NCI-H526 treated with DMSO at 0.1 percent for 48 hours (cell line): ENCODE measurements around the gene CRB2.

Experiments
- DNase-seq: peaks from one replicate; lab custom pipeline; 2025; lab: John Stamatoyannopoulos, UW

Gene CRB2

DNA sequence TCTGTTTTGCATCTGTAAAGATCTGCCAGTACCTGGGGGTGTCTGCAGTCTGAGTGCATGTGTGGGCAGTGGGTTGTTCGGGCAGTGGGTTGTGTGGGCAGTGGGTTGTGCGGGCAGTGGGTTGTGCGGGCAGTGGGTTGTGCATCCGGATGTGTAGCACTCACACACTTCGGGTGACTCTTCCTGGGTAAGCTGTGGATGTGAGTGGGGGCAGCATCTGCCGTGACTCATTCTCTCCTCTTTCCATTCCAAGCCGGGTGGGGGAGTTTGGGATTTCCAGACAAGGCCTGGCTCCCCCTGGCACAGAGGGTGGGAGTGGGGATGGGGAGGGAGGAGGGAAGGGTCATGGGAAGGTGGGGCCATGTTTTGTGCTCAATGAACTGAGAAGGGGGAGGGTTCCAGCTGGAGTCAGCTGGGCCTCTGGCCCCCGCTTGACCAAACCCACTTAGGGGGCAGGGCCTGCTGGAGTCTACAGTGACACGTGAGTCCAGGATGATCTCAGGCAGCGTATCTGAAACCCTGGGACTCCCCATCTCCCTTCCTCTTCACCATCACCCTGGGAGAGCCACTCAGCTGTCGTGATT, 8.3 kb downstream of the CRB2 start:
- no peak for DNase-seq

DNA sequence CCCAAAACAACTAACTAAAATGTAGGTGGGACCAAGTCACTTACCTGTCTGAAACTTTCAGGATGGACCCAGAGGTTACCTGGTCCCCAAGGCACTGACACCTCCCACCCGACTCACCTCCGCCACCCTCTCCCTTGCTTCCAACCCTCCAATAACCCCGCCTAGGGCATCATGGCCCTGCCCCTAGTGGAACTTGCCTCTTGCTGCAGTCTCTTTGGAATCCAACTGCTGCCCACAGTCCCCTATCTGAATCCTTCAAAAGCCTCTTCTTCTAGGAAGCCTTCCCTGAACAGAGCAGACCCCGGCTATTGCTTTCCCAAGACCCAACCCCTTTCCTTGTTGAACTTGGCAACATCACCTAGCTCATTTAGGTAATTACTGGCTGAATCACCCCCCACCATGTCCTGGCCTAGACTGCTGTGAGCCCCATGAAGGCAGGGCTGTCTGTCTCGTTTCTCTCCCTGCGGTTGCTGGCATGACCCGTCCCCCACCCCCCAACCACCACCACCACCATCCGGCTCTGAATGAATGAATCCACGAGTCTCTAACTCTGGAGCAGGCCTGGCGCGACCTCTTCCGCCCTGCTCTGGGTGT, 9.4 kb downstream of the CRB2 start:
- DNase-seq: no peak

DNA sequence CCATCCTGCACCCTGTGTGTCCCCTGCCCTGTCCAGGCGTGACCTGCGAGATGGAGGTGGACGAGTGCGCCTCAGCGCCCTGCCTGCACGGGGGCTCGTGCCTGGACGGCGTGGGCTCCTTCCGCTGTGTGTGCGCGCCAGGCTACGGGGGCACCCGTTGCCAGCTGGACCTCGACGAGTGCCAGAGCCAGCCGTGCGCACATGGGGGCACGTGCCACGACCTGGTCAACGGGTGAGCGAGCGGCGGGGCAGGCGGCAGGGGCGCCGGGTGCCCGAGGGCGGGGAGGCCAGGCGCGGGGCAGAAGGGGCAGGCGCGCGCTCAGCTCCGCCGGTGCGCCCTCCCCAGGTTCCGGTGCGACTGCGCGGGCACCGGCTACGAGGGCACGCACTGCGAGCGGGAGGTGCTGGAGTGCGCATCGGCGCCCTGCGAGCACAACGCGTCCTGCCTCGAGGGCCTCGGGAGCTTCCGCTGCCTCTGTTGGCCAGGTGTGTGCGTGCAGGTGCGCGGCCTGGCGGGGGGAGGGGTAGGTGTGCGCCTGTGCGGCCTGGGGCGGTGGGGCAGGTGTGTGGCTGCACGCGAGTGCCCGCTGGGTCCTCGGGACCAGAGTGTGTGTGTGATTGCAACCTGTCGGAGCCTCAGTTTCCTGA, 10.0 kb downstream of the CRB2 start:
- DNase-seq: no peak

DNA sequence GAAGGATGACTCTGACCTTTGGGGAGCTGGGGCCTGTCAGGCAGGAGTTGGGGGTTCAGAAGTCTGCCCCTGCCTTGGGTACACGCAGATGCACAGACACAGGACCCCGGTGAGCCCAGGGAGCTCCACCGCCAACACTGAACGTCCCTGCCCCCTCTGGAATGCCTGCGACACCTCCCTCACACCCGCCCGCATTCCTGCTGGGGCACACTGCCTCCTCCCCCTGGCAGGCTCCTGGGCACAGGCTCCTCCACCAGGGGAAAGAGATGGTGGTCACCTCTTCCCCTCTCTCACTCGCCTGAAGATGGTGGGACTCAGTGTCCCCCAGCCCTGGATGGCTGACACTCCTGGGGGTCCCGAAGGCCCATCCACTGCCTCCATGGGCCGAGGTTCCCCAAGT, 12.0 kb downstream of the CRB2 start:
- DNase-seq: no peak

DNA sequence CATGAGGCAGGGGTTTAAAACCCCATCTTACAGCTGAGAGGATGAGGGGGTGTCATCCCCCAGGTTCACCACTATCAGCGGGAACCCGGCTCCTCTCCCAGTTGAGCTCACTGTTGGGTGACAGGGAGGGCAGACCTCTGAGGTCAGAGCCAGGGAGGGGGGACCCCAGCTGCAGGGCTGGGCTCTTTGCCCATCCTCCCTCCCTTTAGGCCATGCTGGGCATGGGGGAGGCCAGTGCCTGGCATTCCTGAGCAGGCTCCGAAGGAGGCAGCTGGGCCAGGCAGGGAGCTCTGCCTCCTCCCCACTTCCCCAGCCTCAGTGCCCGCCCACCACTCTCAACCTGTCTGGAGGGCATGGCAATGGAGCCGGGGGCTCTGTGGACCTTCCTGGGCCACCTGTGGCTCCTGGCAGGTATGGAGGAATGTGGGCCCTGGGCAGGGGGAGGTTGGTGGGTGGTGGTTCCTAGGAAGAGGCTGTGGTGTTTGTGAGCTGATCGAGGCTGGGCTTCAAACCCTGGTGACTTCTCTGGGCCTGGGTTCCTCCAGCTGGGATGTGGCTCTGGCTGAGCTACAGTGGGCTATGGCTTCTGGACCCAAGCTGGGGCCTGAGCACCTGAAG, 12.6 kb downstream of the CRB2 start:
- DNase-seq: no peak

DNA sequence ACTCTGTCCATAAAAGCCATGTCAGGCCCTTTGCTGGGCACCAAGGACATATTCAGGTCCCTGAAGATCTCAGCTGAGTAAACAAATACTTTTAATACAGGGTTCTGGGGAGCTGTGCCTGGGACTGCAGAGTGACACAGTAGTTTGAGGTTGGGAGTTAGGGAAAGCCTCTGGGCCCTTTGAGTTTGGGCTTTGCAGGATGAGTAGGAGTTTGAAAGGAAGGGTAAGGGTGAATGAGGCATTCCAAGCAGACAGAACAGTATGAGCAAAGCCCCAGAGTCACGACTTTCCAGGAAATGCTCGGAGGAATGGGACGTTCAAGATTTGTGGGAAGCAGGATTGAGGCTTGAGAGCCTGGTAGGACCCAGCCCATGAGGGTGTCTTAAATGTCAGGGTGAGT, 13.3 kb downstream of the CRB2 start:
- no peak for DNase-seq

DNA sequence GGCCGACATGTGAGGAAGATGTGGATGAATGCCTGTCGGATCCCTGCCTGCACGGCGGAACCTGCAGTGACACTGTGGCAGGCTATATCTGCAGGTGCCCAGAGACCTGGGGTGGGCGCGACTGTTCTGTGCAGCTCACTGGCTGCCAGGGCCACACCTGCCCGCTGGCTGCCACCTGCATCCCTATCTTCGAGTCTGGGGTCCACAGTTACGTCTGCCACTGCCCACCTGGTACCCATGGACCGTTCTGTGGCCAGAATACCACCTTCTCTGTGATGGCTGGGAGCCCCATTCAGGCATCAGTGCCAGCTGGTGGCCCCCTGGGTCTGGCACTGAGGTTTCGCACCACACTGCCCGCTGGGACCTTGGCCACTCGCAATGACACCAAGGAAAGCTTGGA, 14.1 kb downstream of the CRB2 start:
- DNase-seq: no peak

DNA sequence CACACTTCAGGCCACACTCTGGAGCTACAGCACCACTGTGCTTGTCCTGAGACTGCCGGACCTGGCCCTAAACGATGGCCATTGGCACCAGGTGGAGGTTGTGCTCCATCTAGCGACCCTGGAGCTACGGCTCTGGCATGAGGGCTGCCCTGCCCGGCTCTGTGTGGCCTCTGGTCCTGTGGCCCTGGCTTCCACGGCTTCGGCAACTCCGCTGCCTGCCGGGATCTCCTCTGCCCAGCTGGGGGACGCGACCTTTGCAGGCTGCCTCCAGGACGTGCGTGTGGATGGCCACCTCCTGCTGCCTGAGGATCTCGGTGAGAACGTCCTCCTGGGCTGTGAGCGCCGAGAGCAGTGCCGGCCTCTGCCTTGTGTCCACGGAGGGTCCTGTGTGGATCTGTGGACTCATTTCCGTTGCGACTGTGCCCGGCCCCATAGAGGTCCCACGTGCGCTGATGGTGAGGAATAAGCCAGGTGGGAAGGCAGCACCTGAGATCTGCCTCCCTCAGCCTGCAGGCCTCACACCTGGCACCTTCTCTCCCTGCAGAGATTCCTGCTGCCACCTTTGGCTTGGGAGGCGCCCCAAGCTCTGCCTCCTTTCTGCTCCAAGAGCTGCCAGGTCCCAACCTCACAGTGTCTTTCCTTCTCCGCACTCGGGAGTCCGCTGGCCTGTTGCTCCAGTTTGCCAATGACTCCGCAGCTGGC, 14.7 kb downstream of the CRB2 start:
- no peak for DNase-seq

DNA sequence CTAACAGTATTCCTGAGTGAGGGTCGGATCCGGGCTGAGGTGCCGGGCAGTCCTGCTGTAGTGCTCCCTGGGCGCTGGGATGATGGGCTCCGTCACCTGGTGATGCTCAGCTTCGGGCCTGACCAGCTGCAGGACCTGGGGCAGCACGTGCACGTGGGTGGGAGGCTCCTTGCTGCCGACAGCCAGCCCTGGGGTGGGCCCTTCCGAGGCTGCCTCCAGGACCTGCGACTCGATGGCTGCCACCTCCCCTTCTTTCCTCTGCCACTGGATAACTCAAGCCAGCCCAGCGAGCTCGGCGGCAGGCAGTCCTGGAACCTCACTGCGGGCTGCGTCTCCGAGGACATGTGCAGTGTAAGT, 15.2 kb downstream of the CRB2 start:
- DNase-seq: no peak

DNA sequence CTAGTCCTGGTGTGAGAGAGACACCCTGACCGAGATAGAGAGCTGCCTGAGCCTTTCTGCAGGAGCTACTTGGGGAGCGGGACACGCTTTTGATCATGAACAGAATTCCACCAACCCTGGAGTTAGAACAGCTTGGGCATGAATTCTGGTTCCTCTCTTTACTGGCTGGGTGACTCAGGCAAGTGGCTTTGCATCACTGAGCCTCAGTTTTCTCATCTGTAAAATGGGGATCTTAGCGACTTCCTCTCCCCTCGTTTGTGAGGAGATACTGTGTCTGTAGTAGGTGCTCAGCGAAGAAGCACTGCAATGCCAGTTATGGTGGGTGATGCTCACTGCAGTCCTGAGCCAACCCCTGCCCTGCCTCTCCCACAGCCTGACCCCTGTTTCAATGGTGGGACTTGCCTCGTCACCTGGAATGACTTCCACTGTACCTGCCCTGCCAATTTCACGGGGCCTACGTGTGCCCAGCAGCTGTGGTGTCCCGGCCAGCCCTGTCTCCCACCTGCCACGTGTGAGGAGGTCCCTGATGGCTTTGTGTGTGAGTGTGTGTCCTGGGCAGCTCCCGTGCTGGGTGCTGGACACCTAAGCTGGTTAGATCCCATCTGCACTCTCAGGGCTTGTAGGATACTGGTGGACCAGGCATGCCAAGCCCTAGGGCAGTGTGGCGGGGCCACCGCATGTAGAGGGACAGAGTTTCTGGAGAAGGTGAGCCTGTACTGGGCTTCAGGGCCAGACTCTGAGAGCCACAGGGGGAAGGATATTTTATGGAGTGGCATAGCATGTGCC, 16.0 kb downstream of the CRB2 start:
- DNase-seq: no peak

DNA sequence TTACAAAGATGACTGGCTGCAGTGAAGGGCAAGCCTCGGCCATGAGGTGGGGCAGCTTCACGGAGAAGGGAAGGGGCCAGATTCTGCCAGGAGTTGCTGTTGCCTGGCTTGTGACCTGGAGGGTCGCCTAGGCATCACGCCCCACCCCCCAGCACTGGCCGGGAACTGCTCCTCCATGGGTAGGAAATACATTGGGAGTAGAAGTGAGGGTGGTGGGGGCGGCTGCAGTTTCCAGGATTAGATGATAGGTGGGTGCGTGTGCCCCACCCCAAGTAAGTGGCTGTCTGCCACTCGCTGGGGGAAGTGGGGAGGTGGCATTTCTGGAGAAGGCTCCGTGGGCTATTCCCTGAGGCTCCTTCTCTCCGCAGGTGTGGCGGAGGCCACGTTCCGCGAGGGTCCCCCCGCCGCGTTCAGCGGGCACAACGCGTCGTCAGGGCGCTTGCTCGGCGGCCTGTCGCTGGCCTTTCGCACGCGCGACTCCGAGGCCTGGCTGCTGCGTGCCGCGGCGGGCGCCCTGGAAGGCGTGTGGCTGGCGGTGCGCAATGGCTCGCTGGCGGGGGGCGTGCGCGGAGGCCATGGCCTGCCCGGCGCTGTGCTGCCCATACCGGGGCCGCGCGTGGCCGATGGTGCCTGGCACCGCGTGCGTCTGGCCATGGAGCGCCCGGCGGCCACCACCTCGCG, 16.9 kb downstream of the CRB2 start:
- DNase-seq: no peak

DNA sequence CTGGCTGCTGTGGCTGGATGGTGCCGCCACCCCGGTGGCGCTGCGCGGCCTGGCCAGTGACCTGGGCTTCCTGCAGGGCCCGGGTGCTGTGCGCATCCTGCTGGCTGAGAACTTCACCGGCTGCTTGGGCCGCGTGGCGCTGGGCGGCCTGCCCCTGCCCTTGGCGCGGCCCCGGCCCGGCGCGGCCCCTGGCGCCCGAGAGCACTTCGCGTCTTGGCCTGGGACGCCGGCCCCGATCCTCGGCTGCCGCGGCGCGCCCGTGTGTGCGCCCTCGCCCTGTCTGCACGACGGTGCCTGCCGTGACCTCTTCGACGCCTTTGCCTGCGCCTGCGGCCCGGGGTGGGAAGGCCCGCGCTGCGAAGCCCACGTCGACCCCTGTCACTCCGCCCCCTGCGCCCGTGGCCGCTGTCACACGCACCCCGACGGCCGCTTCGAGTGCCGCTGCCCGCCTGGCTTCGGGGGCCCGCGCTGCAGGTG, 17.5 kb downstream of the CRB2 start:
- no peak for DNase-seq

DNA sequence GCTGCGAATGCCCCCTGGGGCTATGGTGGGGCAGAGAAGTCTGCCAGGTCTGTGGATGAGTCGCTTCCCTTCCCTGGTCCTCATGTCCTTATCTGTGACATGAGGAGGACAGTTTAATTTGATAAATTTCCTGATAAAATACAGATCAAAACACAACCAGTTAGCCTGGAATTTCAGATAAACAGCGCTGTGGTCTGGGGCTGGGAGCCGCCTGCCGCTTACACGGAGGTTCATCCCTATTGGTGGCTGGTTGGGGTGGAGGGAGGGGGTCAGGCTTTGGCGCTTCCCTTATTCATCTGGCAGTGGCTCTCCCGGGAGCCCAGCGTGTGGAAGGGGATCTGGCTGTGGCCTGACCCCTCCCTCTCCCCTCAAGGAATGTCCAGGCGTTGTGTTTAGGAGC, 17.9 kb downstream of the CRB2 start:
- no peak for DNase-seq

DNA sequence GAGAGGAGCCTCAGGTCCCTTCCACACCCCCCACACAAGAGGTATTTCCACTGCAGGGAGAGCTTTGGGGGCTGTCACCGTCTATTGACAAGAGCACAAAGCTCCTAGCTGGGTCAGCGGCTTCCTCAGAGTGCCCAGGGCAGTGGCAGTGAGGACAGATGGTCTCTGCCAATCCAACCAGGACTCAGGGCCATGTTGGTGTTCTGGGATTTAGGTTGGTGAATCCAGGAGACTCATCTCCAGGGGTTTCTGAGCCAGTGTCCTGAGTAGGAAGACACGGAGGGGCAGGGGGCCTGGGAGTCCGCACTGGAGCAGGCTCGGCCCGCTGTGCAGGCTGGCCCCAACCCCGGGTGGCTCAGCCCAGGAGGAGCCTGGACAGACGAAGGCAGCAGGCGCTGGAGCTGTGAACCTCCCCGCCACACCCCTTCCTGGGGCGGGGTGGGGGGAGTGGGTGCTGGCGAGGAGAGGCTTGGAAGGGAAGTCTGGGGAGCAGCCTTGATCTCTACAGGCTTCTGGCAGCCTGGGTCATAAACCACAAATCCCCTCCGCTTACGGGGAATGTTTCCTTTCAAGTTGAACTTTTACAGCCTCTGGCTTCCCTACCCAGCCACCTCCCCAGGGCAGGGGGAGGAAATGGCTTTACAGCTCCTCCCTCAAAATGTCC, 19.6 kb downstream of the CRB2 start:
- no peak for DNase-seq

DNA sequence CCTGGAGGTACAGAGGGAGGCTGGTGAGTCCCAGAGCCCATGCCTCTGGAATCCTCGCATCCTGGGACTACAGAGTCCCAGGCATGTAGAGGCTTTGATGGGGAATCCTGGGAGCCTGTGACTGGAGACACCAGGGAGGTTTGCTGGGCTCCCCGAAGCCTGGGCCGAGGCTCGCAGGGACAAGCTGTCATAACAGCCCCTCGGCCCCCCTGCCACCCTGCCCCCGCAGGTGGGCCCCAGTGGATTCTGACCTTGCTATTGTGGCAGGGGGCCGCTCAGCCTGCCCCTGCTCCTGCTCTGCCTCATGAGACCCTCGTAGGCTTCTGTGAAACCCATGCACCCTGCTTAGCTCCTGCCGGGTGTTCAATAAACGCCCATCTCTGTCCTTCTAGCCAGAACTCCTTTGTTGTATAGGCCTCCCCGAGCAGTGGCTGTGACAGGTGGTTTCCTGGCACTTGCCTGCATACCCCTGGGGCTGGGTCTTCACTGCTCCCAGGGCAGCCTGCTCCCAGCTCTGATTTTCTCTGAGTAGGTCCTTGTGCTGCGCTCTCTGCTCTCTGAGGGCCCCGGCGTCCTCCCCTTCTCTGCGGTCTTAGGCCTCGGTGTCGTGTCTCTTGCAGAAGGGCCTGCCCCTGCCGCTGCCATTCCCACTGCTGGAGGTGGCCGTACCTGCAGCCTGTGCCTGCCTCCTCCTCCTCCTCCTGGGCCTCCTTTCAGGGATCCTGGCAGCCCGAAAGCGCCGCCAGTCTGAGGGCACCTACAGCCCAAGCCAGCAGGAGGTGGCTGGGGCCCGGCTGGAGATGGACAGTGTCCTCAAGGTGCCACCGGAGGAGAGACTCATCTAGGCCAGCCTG, 20.4 kb downstream of the CRB2 start:
- no peak for DNase-seq

DNA sequence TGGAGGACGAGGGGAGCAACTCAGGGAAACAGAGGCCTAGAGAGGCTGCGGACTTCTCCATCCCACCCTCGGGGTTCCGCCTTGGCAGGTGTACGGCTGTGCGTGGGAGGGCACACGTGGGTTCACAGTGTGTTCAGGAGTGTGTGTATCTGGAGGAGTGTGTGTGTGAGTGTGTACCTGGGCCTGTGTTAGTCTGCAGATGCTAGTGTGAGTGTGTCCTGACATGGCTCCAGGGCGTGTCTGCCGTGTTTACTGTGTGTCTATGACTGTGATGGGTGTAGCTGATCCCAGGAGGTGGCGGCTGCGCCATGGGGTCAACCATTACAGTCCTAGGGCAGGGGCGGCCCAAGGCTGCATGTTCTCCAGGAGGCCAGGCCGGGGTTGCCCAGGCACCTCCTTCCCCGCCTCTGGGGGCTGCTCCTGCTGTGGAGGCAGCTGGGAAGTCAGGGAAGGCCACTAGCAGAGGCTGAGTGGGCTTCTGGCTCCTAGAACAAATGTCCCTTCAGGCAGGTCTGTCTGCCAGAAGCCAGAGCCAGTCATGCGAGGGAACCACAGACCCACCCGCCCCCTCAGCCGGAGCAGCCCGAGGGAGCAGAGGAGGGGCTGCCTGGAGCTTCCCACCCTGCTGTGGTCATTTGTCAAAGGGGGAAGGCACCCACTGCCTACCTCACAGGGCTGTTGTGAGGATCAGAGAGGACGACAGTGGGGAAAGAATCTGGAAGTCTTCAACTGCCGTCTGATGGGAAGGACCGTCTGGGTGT, 21.4 kb downstream of the CRB2 start:
- DNase-seq: no peak

DNA sequence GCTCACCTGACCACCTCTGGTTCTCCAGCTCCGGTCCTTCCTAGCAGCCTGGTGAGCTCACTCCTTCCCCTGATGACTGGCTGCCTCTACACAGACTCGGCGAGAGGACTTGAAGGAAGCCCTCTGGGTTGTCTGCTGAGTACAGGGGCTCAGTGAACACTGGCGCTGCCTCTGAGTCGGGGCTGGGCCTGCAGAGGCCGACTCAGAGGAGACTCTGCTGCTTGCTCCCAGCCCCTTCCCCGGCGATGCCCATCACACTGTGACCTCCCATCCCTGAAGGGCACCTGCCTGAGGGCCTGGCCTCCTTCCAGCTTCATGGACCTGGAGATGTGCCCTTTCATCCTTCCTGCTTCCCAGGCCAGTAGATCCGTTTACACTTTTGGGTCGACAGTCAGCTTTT, 22.0 kb downstream of the CRB2 start:
- DNase-seq: no peak

DNA sequence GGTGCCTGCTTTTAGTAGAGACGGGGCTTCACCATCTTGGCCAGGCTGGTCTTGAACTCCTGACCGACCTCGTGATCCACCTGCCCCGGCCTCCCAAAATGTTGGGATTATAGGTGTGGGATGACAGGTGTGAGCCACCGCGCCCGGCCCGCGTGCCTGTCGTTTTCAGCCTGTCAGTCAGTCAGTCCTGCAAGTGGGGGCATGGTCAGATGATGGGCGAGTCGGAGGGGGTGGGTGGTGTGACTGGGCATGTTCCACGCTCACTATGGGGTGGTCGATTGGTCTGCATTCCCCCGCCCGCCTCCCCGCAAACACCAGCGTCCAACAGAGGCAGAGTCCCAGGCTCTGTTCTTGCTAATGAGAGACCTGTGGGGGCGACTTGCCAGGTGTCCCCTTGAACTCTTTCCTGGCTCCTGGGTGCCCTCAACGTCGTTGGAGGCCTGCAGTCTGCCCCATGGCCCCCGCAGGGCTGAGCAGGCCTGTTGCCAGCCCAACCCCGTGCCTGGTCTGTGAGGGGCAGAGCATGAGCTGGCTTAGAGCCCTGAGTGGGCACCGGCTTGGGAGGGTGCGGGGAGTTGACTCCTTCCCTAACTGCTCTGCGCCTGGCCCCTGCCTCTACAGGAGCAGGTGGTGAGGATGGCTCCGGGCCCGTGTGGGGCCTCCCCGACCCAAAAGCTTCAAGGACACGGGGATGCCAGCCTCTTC, 23.1 kb downstream of the CRB2 start:
- no peak for DNase-seq
